ENCODE results near the gene GSDME.

DNA sequence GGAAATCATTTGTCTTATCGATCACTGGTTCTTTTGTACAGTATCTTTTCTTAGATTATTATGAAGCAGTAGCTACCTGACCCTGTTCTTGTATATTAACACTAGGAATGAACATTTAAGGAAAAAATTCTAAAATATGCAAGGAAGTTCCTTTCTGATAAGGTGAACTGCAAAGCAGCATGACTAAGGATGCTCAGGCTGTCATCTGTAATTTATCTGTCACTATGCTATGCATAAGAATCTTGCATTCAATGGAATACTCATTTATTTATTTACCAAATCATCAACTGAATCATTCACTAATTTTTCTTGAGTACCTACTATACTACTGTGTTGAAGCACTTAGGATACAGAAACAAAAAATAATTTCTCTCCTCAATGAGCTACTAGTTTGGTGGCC lies 5.8 kb downstream of the GSDME start:
- no peak for TF ChIP-seq POLR2A (IDR thresholded peaks at IDR 0.05)
- TF ChIP-seq, protein P1, sequence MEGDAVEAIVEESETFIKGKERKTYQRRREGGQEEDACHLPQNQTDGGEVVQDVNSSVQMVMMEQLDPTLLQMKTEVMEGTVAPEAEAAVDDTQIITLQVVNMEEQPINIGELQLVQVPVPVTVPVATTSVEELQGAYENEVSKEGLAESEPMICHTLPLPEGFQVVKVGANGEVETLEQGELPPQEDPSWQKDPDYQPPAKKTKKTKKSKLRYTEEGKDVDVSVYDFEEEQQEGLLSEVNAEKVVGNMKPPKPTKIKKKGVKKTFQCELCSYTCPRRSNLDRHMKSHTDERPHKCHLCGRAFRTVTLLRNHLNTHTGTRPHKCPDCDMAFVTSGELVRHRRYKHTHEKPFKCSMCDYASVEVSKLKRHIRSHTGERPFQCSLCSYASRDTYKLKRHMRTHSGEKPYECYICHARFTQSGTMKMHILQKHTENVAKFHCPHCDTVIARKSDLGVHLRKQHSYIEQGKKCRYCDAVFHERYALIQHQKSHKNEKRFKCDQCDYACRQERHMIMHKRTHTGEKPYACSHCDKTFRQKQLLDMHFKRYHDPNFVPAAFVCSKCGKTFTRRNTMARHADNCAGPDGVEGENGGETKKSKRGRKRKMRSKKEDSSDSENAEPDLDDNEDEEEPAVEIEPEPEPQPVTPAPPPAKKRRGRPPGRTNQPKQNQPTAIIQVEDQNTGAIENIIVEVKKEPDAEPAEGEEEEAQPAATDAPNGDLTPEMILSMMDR (IDR thresholded peaks at IDR 0.05 in 4 of 5, conservative IDR thresholded peaks at IDR 0.05 in 1 of 5): no peak
